GM18870 (cell line): ENCODE data around the gene ZDHHC1.
"Not testable (repeated sequence)": the region's sequence is repeated elsewhere in the genome, so short reads cannot be mapped to it uniquely, and the experiment has no call there.

ENCODE experiments used
- ATAC-seq: cut with Tn5 transposase; IDR thresholded peaks from one replicate; pipeline ENCODE4 v1.9.1; 2021; ENCODE audit warnings: moderate library complexity; ENCODE audit not compliant: unreplicated experiment

ZDHHC1 gene

DNA sequence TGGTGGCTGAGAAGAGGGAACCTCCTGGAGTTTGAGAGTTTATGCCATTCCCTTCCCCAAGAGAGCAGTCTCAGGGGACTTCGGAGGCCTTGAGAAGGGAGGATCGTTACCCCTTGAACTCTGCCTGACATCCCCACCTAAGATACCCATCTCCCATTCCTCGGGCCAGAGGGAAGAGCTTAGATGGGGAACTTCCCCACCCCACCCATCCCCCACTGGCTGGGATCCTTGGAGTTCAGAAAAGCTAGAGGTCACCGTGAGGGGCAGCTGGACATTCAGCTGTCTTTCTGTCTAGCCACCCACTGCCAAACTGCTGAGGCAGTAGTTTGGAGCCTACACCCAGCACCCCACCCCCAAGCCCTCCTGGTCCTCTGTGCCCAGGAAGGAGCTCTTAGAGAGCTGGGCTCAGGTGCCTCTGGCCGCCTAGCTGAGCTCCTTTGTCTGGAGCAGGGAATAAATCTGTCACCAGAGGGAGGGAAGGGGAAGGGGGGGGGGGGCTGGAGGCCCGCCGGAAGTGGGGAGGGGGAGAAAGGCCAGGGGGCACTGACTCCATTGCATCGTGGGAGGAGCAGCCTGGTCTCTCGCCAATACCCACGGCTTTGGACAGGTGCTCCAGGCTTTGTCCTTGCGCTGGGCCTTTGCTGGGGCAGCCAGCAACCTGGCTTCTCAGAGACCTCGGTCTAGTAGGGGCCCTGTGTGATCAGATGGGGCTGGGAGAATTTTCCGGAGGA is 15.7 kb upstream of the ZDHHC1 start:
- ATAC-seq, result no peak

DNA sequence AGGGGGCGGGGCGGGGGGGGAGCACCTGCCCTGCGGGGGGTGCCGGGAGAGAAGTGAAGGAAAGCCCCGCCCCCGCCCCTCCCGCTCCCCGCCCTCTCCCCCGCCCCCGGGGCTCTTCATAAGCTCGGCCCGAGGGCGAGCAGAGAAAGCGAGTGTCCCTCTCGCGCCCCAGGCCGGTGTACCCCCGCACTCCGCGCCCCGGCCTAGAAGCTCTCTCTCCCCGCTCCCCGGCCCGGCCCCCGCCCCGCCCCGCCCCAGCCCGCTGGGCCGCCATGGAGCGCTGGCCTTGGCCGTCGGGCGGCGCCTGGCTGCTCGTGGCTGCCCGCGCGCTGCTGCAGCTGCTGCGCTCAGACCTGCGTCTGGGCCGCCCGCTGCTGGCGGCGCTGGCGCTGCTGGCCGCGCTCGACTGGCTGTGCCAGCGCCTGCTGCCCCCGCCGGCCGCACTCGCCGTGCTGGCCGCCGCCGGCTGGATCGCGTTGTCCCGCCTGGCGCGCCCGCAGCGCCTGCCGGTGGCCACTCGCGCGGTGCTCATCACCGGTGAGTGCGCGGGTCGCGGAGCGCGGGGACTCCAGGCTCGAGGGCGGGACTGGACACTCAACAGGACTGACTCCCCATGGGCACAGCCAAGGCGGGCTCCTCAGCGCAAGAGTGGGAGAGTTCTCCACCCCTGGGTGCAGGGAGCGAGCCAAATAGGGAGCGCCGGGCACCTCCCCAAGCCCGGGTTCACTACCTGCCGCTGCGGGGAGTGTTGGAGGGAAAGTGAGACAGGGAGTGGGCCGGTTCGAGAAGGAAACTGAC is 14.9 kb upstream of the ZDHHC1 start, which contains the start of gene HSD11B2:
TSS of gene HSD11B2 (plus strand) at position 145 of the 798 bp plus-strand sequence. CDS start at position 273, 128 bp downstream.
- no peak for ATAC-seq

DNA sequence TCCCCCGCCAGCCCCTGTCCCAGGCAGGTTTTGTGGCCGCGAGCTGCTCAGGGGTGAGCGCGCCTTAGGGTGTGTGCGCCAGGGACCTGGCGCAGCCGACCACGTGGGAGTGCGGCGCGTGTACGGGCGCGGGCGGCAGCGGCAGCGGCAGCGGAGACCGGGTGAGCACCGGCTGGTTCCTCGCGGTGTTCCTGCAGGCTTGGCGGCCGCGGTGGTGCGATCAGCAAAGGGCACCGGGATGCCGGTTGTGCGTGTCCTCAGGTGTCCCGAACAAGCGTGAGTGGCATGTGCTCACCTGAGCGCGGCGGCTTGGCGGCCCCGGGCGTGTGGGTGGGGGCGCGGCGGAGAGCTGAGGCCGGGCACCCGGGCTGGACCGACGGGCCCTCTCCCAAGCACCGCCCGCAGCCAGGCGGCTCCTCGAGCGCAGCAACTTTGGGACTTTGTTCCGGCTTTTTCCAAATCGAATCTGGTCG is 14.3 kb upstream of the ZDHHC1 start:
- no peak for ATAC-seq

DNA sequence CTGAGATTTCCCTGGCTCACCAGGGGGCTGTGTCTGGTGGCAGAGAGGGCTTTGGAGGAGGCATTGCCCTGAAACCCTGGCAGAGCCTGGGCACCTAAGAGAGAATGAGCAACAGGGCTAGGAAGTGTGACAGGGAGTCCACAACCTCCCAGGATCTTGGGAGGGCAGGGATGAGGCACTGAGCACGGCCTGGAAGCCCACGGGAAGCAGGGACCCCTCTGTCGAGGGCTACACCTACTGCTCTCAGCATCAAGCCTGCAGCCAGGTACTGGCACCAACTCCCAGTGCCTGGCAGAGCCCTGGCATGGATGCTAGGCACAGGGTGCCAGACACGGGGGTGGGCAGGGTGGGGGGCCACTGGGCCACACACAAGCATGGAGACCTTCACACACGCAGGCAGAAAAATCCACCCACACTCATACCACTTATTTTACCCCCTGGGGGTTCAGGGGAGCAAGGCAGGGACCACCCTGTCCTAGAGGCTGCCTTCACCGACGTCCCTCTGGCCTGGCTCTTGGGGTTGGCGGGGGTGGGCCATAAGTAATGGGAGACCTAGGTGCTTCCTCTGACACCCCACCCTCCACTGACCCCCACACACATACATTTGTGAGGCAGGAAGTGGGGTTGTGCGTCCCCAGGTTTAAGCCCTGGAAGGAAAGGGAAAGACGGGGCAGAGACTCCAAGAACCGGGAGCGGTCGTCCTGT is 13.7 kb upstream of the ZDHHC1 start:
- ATAC-seq, result no peak

DNA sequence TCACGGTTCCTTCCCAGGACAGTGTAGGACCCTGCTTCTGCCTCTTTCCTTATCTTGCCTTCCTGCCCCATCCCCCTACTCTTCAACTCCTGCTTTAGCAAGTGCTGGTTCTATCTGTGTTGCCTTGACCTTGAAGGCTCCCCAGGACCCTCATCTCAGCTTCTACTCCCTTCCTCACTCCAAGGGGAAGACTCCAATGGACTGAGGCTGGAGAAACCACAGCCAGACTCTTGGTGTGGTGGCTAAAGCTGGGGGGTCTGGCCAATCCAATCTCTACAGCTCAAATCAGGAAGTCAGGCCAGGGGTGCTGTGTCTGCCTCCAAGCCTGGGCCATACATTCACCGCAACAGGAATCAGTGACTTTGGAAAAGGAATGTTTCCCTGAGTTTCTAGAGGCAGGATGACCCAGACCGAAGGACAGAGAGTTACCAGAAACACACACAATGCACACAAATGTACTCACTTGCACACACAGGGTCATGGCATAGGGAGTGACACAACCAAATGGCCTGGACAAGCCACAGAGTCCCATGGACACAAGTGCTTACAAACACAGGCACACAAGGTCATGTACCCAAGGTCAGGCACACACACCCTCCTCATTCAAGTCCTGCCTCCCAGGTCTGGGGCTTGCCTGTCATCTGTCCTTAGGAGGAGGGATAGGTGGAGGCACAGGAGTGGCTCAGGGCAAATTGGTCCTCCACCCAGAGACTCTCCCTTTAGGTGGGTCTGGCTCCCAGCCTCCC is 12.9 kb upstream of the ZDHHC1 start:
- ATAC-seq, result no peak

DNA sequence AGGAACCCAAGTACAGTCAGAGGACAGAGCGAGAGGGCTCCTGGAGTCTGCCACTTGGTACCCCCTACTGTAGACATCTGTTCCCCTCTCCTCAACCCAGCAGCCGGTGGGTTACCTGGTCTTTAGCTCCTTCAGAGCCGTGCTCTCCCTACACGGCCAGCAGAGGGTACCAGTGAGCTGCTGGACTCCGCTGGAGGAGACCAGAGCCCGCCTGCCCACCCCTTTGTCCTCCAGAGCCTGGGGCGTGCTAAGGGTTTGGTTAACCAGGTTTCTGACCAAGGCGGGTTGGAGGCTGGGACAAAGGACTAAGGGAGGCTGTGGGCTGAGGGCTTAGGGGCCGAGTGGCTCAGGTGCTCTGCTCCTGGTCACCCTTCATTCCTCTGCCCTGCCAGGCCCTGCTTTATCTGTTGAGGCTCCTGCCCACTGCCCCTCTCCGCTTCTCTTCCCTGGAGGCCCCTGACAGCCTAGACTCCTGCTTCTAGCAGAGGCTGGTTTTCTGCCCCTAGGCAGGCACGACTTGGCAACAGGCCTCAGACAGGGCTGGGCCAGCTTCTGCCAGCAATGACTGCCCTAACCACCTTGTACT is 12.0 kb upstream of the ZDHHC1 start:
- no peak for ATAC-seq

DNA sequence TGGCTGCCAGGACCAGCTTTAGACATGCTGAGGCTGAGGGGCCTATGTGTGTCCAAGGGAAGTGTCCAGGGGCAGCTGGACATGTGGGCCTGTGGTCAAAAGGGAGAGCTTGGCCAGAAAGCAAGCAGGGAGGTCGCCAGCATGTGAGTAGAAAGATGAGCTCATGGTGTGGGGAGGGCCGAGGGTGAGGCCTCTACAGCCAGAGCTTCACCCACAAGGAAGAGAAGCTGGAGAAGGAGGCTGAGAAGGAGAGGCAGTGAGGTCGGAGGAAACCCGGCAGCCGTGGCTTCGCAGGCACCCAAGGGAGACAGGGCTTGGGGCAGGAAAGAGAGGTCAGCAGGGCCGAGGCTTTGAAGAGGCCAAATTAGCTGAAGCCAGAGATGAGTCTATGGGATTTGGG is 10.7 kb upstream of the ZDHHC1 start:
- no peak for ATAC-seq

DNA sequence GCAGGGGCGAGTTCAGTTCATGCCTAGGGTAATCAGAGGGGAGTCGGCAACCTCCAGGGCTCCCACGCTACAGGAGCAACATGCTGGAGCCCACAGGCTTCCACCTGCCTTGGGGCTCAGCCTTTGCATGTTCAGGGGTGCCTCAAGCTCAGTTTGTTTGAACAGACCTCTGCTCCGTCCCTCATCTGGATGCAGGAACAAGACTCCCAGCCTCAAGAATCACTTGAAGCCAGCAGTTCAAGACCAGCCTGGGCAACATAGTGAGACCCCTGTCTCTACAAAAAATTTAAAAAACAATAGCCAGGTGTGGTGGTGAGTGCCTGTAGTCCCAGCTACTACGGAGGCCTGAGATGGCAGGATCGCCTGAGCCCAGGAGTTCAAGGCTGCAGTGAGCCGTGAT is 9.7 kb upstream of the ZDHHC1 start:
- no peak for ATAC-seq

DNA sequence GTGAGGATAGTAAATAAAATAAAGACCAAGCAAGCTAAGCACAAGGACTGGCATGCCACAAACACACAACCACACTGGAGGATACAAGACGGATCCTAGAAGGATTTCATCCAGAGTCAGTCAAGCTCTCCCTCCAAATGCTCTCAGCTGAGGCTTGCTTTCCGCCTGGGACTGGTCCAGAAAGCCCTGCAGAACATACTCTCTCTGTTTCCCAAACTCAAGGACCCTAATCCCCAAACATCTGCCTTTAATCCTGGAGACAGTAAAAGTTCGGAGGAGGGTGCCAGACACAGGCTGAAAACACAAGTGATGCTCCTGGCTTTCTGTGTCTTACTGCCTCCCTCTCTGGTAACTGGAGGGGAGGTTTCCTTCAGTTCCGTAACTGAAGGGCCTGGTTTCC is 9.3 kb upstream of the ZDHHC1 start:
- ATAC-seq, result no peak

DNA sequence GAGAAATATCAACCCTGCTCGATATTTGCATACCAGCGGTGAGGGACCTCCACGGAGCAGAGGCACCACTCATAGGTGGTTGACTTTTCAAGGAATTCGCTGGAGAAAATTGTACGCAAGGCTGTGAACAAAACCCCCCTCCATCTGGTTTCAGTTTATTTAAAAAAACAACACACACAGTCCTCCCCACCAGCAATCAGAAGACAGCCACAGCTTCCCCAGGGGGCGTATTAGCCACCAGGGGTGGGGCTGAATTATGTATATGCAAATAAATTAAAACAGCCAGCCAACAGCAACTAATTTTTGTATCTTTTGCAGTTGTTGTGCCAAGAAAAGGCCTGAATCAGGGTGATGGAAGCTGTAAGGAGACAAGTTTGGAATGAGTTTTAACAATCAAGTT is 8.8 kb upstream of the ZDHHC1 start:
- ATAC-seq, result no peak

DNA sequence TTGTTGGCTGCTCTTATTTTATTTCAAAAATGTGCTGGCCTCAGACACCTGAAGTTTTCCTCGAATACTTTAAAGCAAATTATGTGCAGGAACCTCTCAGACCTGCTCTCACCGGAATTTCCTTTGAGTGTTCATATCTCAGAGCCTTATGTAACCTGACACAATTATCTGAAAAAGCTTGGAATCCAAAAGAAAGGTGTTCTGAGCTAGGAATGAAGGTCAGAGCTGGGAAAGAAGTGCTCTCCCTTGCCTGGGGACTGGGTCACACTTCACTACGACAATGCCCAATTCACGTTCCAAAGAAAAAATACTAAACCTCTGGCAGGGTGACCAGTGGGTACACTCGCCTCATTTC is 8.0 kb upstream of the ZDHHC1 start:
- ATAC-seq, result no peak

DNA sequence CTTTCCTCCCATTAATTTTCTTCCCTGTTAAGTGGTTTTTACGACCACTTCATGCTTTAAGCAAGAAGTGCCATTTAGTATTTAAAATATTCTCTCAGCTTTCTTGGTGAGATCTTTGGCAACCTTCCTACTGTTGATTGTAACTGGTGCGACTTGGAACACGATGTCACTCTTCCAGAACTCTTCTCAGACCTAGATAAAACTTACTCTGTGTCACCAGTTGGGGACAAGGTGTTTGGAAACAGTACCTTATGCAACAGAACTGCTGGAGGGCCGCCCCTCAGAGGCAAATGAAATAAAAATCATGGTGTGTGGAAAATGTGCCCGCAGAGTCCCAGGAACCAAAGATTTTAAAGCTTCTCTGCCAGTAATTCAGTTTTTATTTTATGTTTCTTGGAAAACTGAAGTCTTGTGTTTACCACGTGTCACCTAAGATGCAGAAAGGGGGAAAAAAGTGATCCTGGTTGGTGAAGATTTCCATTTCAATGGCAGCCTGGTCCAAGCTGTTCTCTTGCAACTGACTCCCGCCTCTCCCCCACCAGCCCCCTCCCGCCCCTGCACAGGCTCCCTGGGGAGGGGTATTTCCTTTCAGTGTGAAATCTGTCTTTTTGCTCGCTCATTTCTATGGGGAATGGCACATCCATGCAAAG is 7.5 kb upstream of the ZDHHC1 start:
- ATAC-seq, result no peak

DNA sequence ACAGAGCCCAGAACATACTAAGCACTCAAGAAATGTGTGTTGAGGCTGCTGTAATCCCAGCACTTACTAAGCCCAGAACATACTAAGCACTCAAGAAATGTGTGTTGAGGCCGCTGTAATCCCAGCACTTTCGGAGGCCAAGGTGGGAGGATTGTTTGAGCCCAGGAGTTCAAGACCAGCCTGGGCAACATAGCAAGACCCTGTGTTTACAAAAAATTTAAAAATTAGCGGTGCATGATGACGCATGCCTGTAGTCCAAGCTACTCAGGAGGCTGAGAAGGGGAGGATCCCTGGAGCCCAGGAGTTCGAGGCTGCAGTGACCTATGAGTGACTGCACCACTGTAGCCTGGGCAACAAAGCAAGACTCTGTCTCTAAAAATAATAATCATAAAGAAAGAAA is 6.7 kb upstream of the ZDHHC1 start:
- no peak for ATAC-seq

DNA sequence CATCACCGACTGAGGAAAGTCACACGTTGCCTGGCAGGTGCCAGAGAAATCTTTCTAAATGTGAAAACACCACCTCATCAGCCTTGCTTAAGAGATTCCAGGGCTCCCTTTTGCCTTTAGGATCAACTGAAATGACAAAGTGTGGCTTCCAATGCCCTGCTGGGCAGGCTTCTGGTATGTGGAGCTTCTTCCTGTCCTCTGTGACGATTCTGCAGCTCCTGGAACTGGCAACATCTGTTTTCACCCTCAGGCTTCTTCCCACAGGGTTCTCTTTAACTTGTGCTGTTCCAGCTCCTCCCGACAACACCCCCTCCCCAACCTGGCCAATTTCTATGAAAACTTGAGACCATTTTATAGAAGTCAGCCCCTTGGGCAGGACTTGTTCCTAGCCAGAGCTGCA is 4.8 kb upstream of the ZDHHC1 start:
- ATAC-seq, result no peak

DNA sequence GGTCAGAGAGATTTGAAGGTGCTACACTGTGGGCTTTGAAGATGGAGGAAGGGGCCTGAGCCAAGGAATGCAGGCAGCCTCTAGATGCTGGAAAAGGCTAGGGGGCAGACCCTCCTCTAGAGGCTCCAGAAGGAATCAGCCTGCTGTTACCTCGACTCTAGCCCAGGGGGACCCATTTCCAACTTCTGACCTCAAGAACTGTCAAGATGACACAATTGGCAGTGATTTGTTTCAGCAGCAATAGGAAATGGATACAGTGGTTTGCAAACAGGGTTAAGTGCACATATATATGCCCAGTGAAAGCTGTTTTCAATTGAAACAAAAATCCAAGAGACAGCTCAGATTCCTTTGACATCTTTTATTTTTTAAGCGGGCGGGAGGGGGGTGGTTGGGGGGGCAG is 3.7 kb upstream of the ZDHHC1 start:
- ATAC-seq, result no peak

DNA sequence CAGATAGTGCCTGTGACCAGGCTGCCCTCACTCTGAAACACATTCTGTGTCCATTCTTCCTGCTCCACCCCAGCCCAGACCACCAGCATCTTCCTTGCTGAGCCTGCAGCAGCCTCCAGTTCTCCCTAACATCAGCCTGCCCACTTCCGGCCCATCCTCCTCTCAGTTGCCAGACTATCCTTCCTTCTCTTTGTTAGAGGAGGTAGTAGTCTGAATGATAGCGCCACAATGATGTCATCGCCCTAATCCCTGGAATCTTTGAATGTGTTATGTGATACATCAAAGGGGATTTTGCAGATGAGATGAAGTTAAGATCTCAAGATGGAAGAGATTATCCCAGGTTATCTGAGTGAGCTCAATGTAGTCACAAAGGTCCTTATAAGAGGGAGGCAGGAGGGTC is 3.2 kb upstream of the ZDHHC1 start:
- no peak for ATAC-seq

DNA sequence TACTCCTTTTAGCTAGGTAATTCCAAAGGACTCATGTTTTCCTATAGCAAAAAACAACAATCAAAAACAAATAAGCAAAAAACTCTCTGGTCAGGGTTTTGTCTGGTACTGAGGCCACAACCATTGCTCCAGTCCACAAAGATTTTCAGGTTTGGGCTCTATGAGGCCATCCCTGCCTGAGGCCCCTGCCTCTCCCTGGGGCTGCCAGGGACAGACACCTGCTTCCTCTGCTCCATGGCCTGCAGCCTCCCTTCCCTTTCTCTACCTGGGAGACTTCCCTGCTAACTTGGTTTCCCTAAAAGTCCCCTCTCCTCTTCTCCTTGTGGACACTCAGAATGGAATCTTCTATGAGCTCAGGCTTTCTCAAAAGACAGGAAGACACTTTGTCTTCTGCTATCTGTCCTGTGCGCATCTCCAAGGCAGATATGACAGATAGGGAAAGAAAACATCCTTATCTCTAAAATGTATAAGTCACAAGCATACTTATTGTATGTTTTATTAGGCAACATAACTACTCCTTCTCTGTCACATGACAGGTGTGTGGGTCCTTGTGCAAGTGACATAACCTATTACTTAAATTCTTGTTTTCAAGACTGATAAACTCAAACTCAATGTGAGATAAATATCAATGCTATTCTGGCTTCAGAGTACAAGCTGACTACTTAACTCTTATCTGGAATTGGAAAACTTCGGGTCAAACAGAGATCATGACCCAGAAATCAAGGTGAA is 1.2 kb upstream of the ZDHHC1 start:
- ATAC-seq, result no peak

DNA sequence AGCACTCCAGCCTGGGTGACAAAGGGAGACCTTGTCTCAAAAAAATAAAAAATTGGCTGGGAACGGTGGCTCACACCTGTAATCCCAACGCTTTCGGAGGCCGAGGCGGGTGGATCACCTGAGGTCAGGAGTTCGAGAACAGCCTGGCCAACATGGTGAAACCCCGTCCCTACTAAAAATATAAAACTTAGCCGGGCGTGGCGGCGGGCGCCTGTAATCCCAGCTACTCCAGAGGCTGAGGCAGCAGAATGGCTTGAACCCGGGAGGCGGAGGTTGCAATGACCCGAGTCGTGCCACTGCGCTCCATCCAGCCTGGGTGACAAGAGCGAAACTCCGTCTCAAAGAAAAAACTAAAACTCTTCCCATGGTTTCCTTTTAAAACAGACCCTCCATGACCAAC is 856 bp downstream of the ZDHHC1 start:
- ATAC-seq, result not testable (repeated sequence)
